H1 (cell line): ENCODE measurements around the gene ZW10. TPM values are rescaled to one million over a fixed set of nuclear protein-coding genes. Genes with fewer than 3 reads are reported as not detected.

Experiments used
- CTCF ChIA-PET: fragments of 300-600 bp; sonication (Branson Sonifier 250); formaldehyde crosslinking; loops from one replicate; lab custom pipeline; 2021; ENCODE audit not compliant: partially characterized antibody; lab: Charles Lee
- POLR2A ChIA-PET: fragments of 300-600 bp; sonication (Branson Sonifier 250); formaldehyde crosslinking; loops from one replicate; lab custom pipeline; 2021; ENCODE audit warnings: inconsistent platforms; ENCODE audit not compliant: partially characterized antibody; lab: Charles Lee
- DNase-seq, 2 experiments: peaks; one replicate each; pipeline versions ENCODE4 v3.0.0 to v3.0.0-alpha.2; 2010 to 2022; ENCODE audit warnings: low spot score in 2 of 2, low read depth in 1 of 2, mixed read lengths in 1 of 2
- FAIRE-seq: peaks from 2 replicates; lab custom pipeline; 2011; peaks lifted over from hg19 to GRCh38; lab: Jason Lieb, UNC
- H2AFZ ChIP-seq: 2 replicates; pipeline ENCODE4 v1.8.1; 2012; ENCODE audit warnings: low read length, inconsistent platforms
- H2AK5ac ChIP-seq: 2 replicates; pipeline ENCODE4 v1.6.1; 2013; ENCODE audit warnings: low read depth, low read length
- H2BK120ac ChIP-seq: replicated peaks from 2 replicates; pipeline ENCODE3; 2013; ENCODE audit warnings: low read depth, low read length, inconsistent platforms
- H2BK12ac ChIP-seq: 2 replicates; pipeline ENCODE4 v1.6.1; 2013; ENCODE audit warnings: low read depth, low read length
- H2BK15ac ChIP-seq: 2 replicates; pipeline ENCODE4 v1.6.1; 2013; ENCODE audit warnings: low read length
- H2BK20ac ChIP-seq: 2 replicates; pipeline ENCODE4 v1.6.1; 2013; ENCODE audit warnings: low read length
- H2BK5ac ChIP-seq: 2 replicates; pipeline ENCODE4 v1.6.1; 2013; ENCODE audit warnings: low read depth, low read length
- H3K14ac ChIP-seq: 2 replicates; pipeline ENCODE4 v1.6.1; 2013; ENCODE audit warnings: inconsistent platforms; ENCODE audit not compliant: insufficient read length
- H3K18ac ChIP-seq: 2 replicates; pipeline ENCODE4 v1.6.1; 2013; ENCODE audit warnings: low read length; ENCODE audit errors: extremely low read depth
- H3K23ac ChIP-seq: 2 replicates; pipeline ENCODE4 v1.6.1; 2013; ENCODE audit warnings: inconsistent platforms; ENCODE audit not compliant: insufficient read length
- H3K23me2 ChIP-seq: 2 replicates; pipeline ENCODE4 v1.6.1; 2013; ENCODE audit warnings: low read depth, low read length
- H3K27ac ChIP-seq: 2 replicates; pipeline ENCODE4 v1.6.1; 2011; ENCODE audit warnings: low read depth, low read length, inconsistent platforms
- H3K27me3 ChIP-seq, 4 experiments: replicated peaks in 1 of 4; 1 replicate in 1 of 4; 2 replicates in 3 of 4; pipeline versions ENCODE4 v1.6.1 to v1.8.1; 2011 to 2013; ENCODE audit warnings: low read length in 3 of 4, mild to moderate bottlenecking in 3 of 4, inconsistent platforms in 2 of 4, mixed read lengths in 2 of 4, moderate library complexity in 1 of 4; ENCODE audit not compliant: control insufficient read depth in 3 of 4, insufficient read depth in 3 of 4; ENCODE audit errors: extremely low read depth in 1 of 4
- H3K36me3 ChIP-seq, 4 experiments: 2 replicates each; pipeline versions ENCODE4 v1.6.1 to v1.8.1; 2011 to 2013; ENCODE audit warnings: mild to moderate bottlenecking in 4 of 4, low read length in 3 of 4, moderate library complexity in 2 of 4, control low read depth in 1 of 4, inconsistent platforms in 1 of 4; ENCODE audit not compliant: insufficient read depth in 4 of 4, control insufficient read depth in 2 of 4
- H3K4ac ChIP-seq: replicated peaks from 2 replicates; pipeline ENCODE3; 2013; ENCODE audit warnings: low read length, low read depth, mixed read lengths, inconsistent platforms; ENCODE audit not compliant: insufficient read length
- H3K4me1 ChIP-seq, 4 experiments: replicated peaks in 1 of 4; 1 replicate in 1 of 4; 2 replicates in 3 of 4; pipeline versions ENCODE4 v1.6.1 to v1.8.1; 2011 to 2013; ENCODE audit warnings: low read length in 3 of 4, inconsistent platforms in 2 of 4, mixed read lengths in 1 of 4; ENCODE audit not compliant: insufficient read depth in 4 of 4, control insufficient read depth in 3 of 4
- H3K4me2 ChIP-seq, 2 experiments: 2 replicates each; pipeline versions ENCODE4 v1.6.1 to v1.8.1; 2011 to 2013; ENCODE audit warnings: low read depth in 2 of 2, low read length in 2 of 2, control low read depth in 1 of 2, inconsistent platforms in 1 of 2, mild to moderate bottlenecking in 1 of 2; ENCODE audit not compliant: insufficient read depth in 1 of 2
- H3K4me3 ChIP-seq, 4 experiments: fragments of 200-600, 300-600 bp in 1 of 4; sonication (generic), shearing (Covaris generic), sonication (Bioruptor Twin) in 1 of 4; 2 replicates each; pipeline versions ENCODE4 v1.5.1 to v1.8.1; 2011 to 2016; ENCODE audit warnings: low read length in 4 of 4, low read depth in 3 of 4, control low read depth in 2 of 4, inconsistent platforms in 2 of 4, mild to moderate bottlenecking in 2 of 4, mixed read lengths in 1 of 4, moderate library complexity in 1 of 4; ENCODE audit not compliant: insufficient read depth in 2 of 4; ENCODE audit errors: extremely low read depth in 1 of 4
- H3K56ac ChIP-seq: replicated peaks from 2 replicates; pipeline ENCODE3; 2013; ENCODE audit warnings: low read depth, mild to moderate bottlenecking, mixed read lengths, low read length, inconsistent platforms; ENCODE audit not compliant: insufficient read length
- H3K79me1 ChIP-seq: 2 replicates; pipeline ENCODE4 v1.6.1; 2013; ENCODE audit warnings: low read depth, low read length, control low read depth
- H3K79me2 ChIP-seq, 2 experiments: 2 replicates each; pipeline versions ENCODE4 v1.6.1 to v1.8.1; 2012 to 2013; ENCODE audit warnings: low read length in 2 of 2, mild to moderate bottlenecking in 2 of 2, inconsistent platforms in 1 of 2; ENCODE audit not compliant: insufficient read depth in 2 of 2, control insufficient read depth in 1 of 2
- H3K9ac ChIP-seq, 4 experiments: replicated peaks in 1 of 4; 1 replicate in 1 of 4; 2 replicates in 3 of 4; pipeline versions ENCODE4 v1.6.1 to v1.8.1; 2011 to 2013; ENCODE audit warnings: low read depth in 3 of 4, low read length in 3 of 4, control low read depth in 2 of 4, mild to moderate bottlenecking in 2 of 4, moderate library complexity in 2 of 4, inconsistent platforms in 1 of 4; ENCODE audit errors: extremely low read depth in 1 of 4
- H3K9me3 ChIP-seq, 2 experiments: 2 replicates each; pipeline versions ENCODE4 v1.6.1 to v1.8.1; 2012 to 2013; ENCODE audit warnings: mild to moderate bottlenecking in 2 of 2, moderate library complexity in 2 of 2, control low read depth in 1 of 2, inconsistent platforms in 1 of 2, low read depth in 1 of 2, low read length in 1 of 2, mixed read lengths in 1 of 2; ENCODE audit not compliant: insufficient read depth in 2 of 2
- H4K20me1 ChIP-seq, 2 experiments: replicated peaks in 1 of 2; 2 replicates each; pipeline versions ENCODE3 to v1.8.1; 2011 to 2013; ENCODE audit warnings: inconsistent platforms in 2 of 2, low read length in 2 of 2, mild to moderate bottlenecking in 1 of 2; ENCODE audit not compliant: insufficient read depth in 2 of 2, control insufficient read depth in 1 of 2
- H4K5ac ChIP-seq: 2 replicates; pipeline ENCODE4 v1.6.1; 2013; ENCODE audit warnings: low read length, low read depth, mixed read lengths, inconsistent platforms; ENCODE audit not compliant: insufficient read length
- H4K8ac ChIP-seq: 2 replicates; pipeline ENCODE4 v1.8.0; 2013; ENCODE audit warnings: mild to moderate bottlenecking, moderate library complexity, low read length, inconsistent platforms; ENCODE audit not compliant: insufficient read depth; ENCODE audit errors: extremely low read depth
- H4K91ac ChIP-seq: replicated peaks from 2 replicates; pipeline ENCODE3; 2013; ENCODE audit warnings: low read length, mixed read lengths, inconsistent platforms; ENCODE audit not compliant: insufficient read length
- ASH2L ChIP-seq: fragments of 200-600, 300-600 bp; sonication (generic); IDR thresholded peaks from one replicate; pipeline ENCODE4 v1.7.1; 2017; ENCODE audit warnings: low read length
- BCL11A ChIP-seq, 2 experiments: IDR thresholded peaks; one replicate each; pipeline ENCODE4 v1.6.1; 2011; ENCODE audit warnings: low read depth in 2 of 2, low read length in 2 of 2, mild to moderate bottlenecking in 2 of 2
- CBX8 ChIP-seq: fragments of 300-800, 300-1000 bp; sonication (generic); IDR thresholded peaks from 2 replicates; pipeline ENCODE4 v1.7.1; 2016; ENCODE audit warnings: low read depth, low read length, borderline replicate concordance
- CTBP2 ChIP-seq: IDR thresholded peaks from 2 replicates; pipeline ENCODE4 v1.7.0; 2011; ENCODE audit warnings: borderline replicate concordance, mild to moderate bottlenecking, moderate library complexity, mixed read lengths, low read length; ENCODE audit not compliant: insufficient read depth, insufficient read length
- WGBS, 2 experiments: shearing (Covaris generic) in 1 of 2; methylation state at CpG; one replicate each; pipeline versions ENCODE4 v1.1.6 to v1.1.7; 2013 to 2015; ENCODE audit warnings: low lambda C conversion rate in 2 of 2, mixed read lengths in 2 of 2, inconsistent platforms in 1 of 2, low coverage in 1 of 2, missing lambda C conversion rate in 1 of 2; ENCODE audit not compliant: insufficient replicate concordance in 2 of 2, insufficient coverage in 1 of 2, insufficient read length in 1 of 2; ENCODE audit errors: extremely low coverage in 1 of 2, missing lambda C conversion rate in 1 of 2; 5-methylcytosine and 5-hydroxymethylcytosine counted together
- polyA plus RNA-seq, 7 experiments: library from polyadenylated mRNA; depleted of rRNA in 3 of 7; stranded (reverse) in 5 of 7; unstranded in 2 of 7; fragments of >200 nt in 5 of 7; fragments of 200-250 nt in 2 of 7; gene quantifications; 1 replicate in 5 of 7; 2 replicates in 1 of 7; 4 replicates in 1 of 7; pipeline versions ENCODE4 v1.2.1 to v1.2.3, GENCODE V29; 2011 to 2013; ENCODE audit warnings: missing spikeins in 2 of 7, mixed read lengths in 2 of 7
- total RNA-seq: library from RNA; stranded (reverse); fragmentation: NEBNext Ultra II Directional; extraction: Animal tissue kit (Norgen Biotek cat#: 25700); gene quantifications from 2 replicates; pipeline ENCODE4 v1.2.1, GENCODE V29; 2021

Gene ZW10
- total and polyA plus RNA-seq, 2 of the 8 experiments (the other 6 are each of a cell fraction or from before 2014, with no cell fraction given): 9.0 to 25.3 TPM

DNA sequence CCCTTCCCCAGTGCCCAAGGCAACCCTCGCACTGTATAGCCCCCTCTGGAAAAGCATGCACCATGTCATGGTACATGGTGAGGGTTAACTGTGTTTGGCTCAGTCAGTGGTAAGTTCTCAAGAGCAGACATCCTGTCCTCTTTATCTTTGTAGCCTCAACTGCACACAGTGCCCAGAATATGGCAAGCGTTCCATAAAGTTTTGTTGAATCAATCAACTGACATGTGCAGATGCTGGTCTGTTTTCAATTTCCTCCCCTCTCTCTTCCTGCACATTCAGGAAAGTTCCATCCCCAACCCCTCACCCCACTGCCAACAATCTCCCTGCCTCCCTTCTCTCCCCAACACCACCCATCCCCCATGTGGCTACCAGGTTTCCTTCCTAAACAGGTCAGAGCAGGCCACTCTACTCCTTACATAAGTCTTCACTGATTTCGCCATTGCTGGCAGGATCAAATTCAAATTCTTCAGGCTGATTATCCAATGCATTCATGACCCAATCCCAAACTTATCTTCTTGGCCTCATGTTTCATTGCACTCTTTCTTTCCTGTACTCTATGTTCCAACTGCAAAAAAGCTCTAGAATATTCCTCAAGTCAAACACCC lies 51.9 kb downstream of the ZW10 start:
- Histone ChIP-seq H3K4me3 (no peak overlapping the region), H3K9ac (no peak overlapping the region), H4K5ac (no peak overlapping the region), H3K79me1 (no peaks in the 10 kb centered on the region), H2AK5ac (no peak overlapping the region), H3K36me3 (no peaks in the 10 kb centered on the region; a peak in 1 of 8 replicates), H3K56ac (no peak overlapping the region), H2BK20ac (no peak overlapping the region), H3K23ac (no peak overlapping the region), H2BK15ac (no peak overlapping the region), H3K23me2 (no peaks in the 10 kb centered on the region), H3K9me3 (no peaks in the 10 kb centered on the region), H3K18ac (no peak overlapping the region), H3K4me1 (no peaks in the 10 kb centered on the region), H3K4me2 (no peak overlapping the region), H3K79me2 (no peaks in the 10 kb centered on the region), H4K20me1 (no peaks in the 10 kb centered on the region), H3K27me3 (no peaks in the 10 kb centered on the region), H2BK12ac (no peak overlapping the region), H2AFZ (no peak overlapping the region), H3K27ac (no peak overlapping the region), H4K91ac (no peak overlapping the region), H3K4ac (no peak overlapping the region), H2BK5ac (no peak overlapping the region), H2BK120ac (no peak overlapping the region), H3K14ac (no peak overlapping the region), H4K8ac (no peak overlapping the region)
- CTCF ChIA-PET: interaction anchor here (1.1 to 1.9 kb wide), 5 partner anchors 9 to 68 kb away, joined by 3 to 11 read pairs (median 3); partner anchors contain the start of gene TMPRSS5
- FAIRE-seq (no peak), DNase-seq (no peak)
- whole genome bisulfite sequencing, 2 experiments: 91% methylated on average over 3 of the region's 3 CpGs; no CpG with 5 or more reads in 1 of the 2 experiments
- POLR2A ChIA-PET: no interaction called here
- TF ChIP-seq CBX8 (no peak), ASH2L (no peak), CTBP2 (no peak), BCL11A (IDR thresholded peaks at IDR 0.05; ENCODE audit: low read depth in 2 of 2, low read length in 2 of 2) (no peak)
